Hematopoietic multipotent progenitor cell treated with erythropoietin and hydrocortisone succinate and interleukin-3 and kit ligand, for 4 days (in vitro differentiated cells): Measurements from ENCODE around the gene NPAS3.
A peak's percentile ranks its signal among the peaks of the same experiment; 100 is the strongest.

Experiments used
- DNase-seq: peaks from one replicate; pipeline ENCODE4 v3.0.0-alpha.2; 2015

Gene NPAS3

GRCh38 chr14:33529787-33530757 lies 591.4 kb downstream of the NPAS3 start:
- no peak for DNase-seq

- no peak for DNase-seq
Measured at GRCh38 chr14:33532553-33532952, 593.9 kb downstream of the NPAS3 start.

GRCh38 chr14:33534104-33534503 lies 595.4 kb downstream of the NPAS3 start:
- DNase-seq: no peak

DNA sequence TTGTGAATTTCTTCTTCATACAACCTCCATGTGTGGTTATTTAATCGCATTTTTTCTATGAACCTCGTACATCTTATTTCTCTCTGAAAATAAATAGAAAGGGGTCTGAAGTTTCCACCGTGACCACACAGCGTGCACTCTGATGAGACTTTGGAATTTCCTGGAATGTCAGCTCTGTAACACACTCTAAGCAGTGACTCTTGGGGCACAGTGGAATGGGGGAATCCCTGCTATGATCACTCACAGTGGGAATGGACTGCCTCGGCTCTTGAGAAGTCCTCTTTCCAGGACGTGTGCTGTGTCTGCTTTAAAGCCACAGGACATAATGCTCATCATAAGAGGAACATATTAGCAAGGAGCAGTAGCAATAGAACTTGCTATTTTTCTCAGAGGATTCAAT lies 596.0 kb downstream of the NPAS3 start:
- DNase-seq: no peak

DNA sequence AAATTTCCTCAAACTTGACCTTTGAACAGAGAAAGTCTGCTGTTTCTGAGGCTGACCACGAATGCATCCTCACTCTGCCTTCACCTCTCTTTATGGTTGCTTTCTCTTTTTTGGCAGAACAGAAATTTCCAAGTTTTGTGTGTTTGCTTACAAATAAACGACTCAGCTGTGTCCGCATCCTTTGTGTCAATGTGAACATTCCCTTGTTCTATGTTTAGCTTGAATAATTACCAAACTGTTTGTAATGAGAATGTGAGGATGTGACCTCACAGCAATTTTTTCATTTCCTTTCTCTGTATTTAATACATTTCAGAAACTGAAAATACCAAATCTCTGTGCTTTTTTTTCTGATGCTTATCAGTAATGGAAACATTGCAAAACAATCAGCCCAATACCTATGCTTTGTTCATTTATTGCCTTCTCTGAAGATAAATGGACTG lies 601.3 kb downstream of the NPAS3 start:
- DNase-seq: no peak

DNA sequence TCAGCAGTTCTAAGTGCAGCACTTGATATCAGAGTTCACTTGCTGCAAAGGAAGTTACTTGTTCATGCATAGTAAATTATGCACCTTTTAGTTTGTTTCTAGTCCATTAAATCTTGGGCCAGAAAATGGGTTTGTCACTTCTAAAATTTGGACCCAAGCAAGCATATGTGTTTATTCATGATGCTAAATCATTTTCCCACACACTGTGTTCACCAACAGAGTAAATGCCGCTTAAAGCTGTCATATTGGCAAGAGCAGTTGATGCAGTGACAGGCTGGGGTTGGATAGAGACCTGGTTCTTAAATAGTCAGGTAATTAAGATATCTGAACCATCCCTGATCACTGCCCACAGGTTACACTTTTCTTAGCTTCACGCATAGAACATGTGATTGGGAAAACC lies 602.5 kb downstream of the NPAS3 start:
- no peak for DNase-seq

DNA sequence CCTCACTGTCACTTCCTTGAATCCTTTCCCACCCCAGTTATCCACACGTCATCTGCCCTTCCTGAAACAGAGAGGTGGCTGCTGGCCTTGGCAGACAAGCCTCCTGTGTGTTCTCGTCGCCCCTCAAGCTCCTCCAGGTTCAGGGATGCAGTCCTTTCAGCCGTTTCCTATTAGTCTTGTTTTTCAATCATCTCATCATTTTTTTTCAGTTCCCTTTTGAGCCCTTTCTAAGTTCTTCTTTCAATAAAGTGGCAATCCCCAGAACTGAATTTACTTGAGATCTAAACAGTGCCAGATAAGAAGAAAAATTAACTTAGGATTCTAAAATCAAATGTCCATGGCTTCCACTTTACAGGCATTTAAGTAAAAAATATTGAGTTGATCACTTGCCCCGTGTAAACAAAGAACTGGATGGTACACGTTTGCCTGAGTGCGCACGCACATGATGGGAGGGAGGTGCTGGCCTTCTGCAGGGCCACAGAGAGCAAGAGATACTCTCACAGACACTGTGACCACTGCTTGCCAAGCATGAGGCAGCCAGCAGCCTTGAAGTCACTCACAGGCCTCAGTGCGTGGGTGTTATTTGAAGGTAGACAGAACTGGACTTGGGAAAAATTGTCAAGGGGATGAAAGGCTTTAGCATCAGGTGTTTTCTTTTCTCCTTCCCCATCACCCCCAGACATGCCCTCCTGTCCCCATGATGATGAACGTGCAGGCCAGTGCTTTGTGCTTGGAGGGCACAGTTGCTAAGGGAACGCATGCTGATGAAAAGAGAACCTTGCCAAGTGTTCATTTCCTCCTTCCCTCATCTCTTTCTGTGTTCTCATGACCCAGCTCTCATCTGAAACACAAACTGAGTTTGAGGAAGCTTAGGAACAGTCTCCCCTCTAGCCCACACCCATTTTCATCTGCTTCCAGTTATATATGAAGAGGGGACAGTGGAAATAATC lies 603.9 kb downstream of the NPAS3 start:
- no peak for DNase-seq

GRCh38 chr14:33545696-33546095 lies 607.0 kb downstream of the NPAS3 start:
- DNase-seq: no peak

GRCh38 chr14:33548606-33549005 lies 609.9 kb downstream of the NPAS3 start:
- no peak for DNase-seq

- no peak for DNase-seq
Measured at GRCh38 chr14:33551963-33552362, 613.3 kb downstream of the NPAS3 start.

DNA sequence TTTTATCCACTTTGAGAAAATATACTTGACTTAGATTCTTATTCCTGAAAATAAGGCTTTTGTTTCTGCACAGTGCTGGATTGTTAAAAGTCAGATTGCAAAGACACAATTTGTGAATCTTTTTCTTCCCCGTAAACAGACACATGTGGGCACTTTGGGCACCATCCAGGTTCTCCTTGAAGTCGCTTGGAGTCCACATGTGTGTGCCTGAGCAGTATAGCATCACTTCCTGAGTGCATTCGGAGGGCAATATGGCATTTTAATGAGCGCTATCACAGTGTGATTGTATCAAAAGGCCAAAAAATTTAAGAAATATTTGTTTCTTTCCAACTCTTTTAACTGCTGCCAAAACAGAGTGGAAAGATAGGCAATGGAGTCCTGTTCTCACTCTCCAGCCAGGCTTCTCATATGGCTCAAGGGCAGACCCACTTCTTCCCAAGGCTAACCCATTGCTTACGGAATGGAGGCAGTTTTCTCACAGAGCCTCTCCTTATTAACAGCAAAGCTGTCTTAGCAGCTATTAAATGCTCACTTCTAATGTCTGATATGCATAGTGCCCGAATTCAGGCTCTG lies 615.1 kb downstream of the NPAS3 start:
- DNase-seq: no peak

DNA sequence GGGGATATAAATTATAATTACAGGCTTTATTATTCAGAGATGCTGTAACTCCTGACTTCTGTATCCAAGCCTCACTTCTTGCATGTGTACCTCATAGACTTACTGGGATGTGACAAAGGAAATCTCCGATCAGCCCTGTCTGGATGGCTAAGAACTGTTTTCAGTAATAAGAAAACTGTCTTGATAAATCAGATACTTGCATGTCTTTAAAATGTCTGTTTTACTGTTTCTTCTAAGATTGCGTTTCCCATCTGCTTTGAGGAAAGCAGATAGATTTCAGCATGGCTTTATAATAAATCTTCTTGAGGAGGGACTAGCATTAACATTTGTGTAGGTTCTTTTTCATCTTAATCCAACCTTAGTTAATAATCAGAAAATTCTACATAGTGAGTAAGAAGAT lies 616.3 kb downstream of the NPAS3 start:
- no peak for DNase-seq

DNA sequence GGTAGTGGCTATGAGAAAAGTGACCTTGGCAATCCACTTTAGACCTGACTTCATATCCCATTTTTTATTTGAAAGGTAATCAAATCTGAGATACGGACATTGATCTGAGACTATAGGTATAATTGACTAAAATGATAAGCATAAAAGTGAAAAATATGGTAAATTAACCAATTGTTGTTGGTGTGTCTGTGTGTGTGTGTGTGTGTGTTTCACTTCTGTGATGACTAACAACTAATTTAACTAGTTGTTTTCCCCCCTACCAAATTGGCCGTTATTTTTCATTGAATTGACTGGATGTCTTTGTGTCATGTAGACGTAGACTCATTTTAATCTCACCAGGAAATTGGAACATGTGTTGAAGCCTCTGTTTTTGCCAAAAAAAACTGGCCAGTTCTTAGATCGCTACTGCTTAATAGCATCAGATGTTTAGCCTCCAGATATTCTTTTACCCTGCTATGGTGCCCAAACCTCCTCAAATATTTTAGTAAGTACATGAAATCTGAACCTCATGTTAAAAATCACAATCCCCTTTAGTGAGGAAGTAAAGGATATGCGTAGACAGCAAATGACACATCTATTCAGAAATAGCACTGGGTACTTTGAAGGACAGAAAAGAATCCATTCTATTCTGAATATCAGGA lies 617.2 kb downstream of the NPAS3 start:
- no peak for DNase-seq

- no peak for DNase-seq
Measured at GRCh38 chr14:33556382-33557121, 617.9 kb downstream of the NPAS3 start.

DNA sequence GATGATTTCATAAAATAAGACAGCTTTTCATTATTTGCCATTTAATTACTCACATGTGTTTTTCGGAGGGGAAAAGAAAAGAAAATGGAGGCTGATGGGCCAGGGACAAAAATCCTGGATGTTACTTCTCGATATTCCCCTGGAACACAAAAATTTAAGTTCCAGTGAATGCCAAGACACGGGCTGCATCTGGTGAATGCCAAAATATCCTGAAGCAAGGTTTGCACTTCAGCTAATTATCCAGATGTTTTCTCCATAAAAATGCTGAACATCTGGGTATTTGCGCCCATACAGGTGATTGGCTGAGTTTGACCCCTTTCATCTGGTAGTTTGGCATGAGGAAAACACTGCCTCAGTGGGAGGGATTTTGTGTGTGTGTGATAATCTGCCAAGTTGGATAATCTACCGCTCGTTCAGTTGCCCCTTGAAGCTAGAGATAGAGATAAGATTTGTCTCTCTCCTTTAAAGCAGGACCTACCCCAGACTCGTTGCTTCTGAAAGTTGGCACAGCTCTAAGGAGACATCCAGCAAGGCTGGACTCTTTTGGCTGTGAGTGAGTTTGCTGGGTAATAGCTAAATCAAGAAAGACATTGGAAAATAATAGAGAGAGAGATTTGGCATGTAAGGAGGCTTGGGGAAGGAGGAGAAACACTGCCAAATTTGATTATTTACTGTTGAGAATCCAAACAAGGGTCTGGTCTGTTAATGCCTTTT lies 622.2 kb downstream of the NPAS3 start:
- DNase-seq: no peak

DNA sequence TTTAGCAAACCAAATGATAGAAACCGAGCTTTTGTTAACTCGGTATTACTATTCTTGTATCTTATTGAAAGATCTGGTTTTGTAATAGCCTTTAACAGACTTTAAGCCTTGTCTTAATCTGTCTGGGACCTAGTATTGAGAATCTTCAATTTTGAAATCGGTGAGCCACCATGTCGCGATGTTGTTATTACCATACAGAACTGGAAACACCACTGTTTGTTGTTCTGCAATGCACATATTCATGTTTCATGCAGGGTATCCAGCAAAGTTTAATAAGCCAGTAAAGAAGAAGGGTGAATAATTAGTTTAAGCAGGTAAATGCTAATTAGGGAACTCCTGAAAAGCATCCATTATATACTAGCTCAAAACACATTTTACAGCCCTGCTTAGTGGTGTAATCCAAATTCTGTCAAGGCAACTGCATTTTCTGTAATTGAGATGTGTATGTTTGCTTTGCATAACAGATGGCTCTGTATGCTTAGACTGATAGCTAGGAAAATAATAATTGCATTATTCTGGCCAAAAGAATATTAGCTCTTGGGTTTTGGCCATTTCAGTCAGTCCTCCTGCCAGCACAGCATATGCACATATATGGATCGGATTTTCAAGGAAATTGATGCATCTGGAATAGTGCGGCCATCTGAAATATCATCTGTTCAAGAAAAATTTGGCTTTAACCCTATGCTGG lies 623.0 kb downstream of the NPAS3 start:
- no peak for DNase-seq

GRCh38 chr14:33563191-33563900 lies 624.7 kb downstream of the NPAS3 start:
- DNase-seq: no peak

DNA sequence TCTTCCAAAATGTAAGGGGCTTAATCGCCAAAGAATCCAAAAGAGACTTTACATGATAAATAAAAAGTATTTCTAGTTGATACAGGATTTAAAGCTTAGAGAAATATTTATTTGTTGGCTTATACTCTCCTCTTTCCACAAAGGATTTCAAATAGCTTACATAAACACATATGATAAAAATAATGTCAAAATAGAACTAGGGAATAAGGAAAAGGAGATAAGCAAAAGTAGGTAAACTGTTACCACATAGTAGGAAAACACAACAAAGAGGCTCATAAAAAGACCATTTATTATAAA lies 625.2 kb downstream of the NPAS3 start:
- no peak for DNase-seq

DNA sequence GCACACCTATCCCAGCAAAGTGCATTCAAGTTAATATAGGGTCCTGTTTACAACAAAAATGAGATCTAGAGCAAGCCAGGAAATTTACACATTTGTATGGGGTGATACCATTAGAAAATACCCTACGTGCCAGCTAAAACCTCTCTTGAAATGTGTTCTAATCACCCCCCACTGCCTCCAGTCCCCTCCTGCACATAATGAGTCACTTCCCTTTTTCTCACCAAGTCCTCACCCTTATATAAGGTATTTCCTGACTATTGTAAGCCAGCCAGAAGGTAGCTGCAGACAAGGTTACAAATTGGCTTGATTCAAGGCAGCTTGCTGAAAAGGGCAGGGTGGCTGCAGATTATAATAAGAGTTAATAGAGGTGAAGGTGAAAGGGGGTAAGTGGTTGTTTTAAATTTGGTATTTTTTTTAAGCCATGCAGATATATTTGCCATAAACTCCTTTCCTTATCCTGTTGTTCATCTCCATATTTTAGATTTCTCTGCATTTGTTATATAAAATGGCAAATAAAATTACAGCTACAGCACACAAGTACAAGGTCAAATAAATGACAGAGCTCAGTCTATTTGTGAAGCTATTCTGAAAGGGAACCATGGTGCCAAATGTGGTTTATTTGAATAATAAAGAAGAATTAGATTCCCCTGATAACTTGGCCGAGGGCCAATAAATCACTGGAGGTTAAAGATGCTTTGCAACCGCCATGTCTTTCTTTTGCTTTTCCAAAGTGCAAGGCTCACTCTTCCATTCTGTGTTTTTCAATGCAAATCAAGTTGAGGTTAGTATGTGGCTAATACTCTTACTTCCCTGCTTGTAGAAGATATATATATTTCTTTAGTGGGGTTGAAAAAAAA lies 626.3 kb downstream of the NPAS3 start:
- peak; percentile 86 for DNase-seq
